ENCODE measurements around the gene DNAJC18. TPM values are rescaled to one million over a fixed set of nuclear protein-coding genes. Genes with fewer than 3 reads are reported as not detected.

Gene DNAJC18
- total RNA-seq, 4 donors from 2014 or later, result 0.35 to 23.9 (median 3.4) TPM

- no peaks in the 10 kb centered on the region for H3K9me3 ChIP-seq
- H3K36me3 ChIP-seq, result no peaks in the 10 kb centered on the region
- TF ChIP-seq CTCF (IDR thresholded peaks at IDR 0.05), result no peak
- no peak for TF ChIP-seq POLR2A (IDR thresholded peaks at IDR 0.05)
- no peaks in the 10 kb centered on the region for H3K27me3 ChIP-seq
- H3K4me3 ChIP-seq, result no peak overlapping the region
- peak in 2 of 3 donors; percentile 78 to 92 for DNase-seq
- peak overlapping the region; percentile 30 to 69 (median 62) for H3K27ac ChIP-seq
- H3K4me1 ChIP-seq, result peaks cover 0 to 16% (median 8%) of the 10 kb centered on the region in 4 donors
These were observed 19.5 kb upstream of the DNAJC18 start for GRCh38 chr5:139458580-139459407.

GRCh38 chr5:139457653-139458306 is 18.5 kb upstream of the DNAJC18 start:
- Histone ChIP-seq H3K9me3 (no peaks in the 10 kb centered on the region), H3K27ac (peak overlapping the region in 1 of 4 donors; percentile 30), H3K36me3 (no peaks in the 10 kb centered on the region), H3K4me1 (peaks cover 0 to 16% (median 8%) of the 10 kb centered on the region in 4 donors), H3K4me3 (no peak overlapping the region), H3K27me3 (no peaks in the 10 kb centered on the region)
- TF ChIP-seq POLR2A (IDR thresholded peaks at IDR 0.05), result no peak
- TF ChIP-seq CTCF (IDR thresholded peaks at IDR 0.05), result no peak
- no peak for DNase-seq

DNA sequence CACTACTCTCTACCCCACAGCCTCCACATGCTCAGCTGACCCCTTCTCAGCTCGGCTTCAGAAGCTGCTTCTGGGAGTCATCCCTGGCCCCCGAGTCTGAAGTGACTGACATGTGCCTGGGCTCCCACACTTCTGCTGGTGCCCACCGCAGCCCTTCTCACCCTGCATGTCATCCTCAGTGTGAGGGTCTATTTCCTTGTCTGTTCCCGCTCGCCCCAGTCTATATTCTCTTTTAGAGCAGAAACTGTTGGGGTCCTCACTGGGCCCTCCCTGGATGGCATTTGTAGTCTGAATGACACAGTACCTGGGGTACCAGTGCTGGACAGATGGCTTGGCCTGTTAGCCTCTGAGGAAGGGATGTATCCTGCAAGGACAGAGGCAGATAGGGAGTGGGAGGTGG is 17.9 kb upstream of the DNAJC18 start:
- H3K9me3 ChIP-seq, result no peaks in the 10 kb centered on the region
- no peak for DNase-seq
- peaks cover 0 to 16% (median 8%) of the 10 kb centered on the region in 4 donors for H3K4me1 ChIP-seq
- H3K27ac ChIP-seq, result no peak overlapping the region
- TF ChIP-seq POLR2A (IDR thresholded peaks at IDR 0.05) (no peak), CTCF (IDR thresholded peaks at IDR 0.05) (no peak)
- H3K36me3 ChIP-seq, result no peaks in the 10 kb centered on the region
- no peaks in the 10 kb centered on the region for H3K27me3 ChIP-seq
- no peak overlapping the region for H3K4me3 ChIP-seq

DNA sequence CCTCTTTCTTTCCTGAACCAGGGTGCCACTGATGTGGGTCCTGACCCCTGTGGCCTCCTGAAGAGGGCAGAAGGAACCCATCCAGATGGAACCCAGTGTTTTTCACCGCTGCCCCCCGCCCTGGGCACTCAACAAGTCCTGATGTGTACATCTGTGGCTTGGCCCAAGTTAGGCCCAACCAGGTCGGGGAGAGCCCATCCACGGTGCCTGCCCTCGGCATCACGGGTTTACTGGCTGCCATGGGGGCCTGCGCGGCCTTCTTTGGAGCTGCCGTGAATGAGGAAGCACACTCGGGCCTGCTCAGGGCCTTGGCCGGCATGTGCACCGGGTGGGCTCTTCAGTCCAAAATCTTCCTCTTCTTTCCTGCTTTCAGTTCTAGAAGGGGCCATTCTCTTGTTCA is 17.5 kb upstream of the DNAJC18 start:
- Histone ChIP-seq H3K9me3 (no peaks in the 10 kb centered on the region), H3K4me1 (peaks cover 0 to 16% (median 8%) of the 10 kb centered on the region in 4 donors), H3K36me3 (no peaks in the 10 kb centered on the region), H3K4me3 (no peak overlapping the region), H3K27ac (no peak overlapping the region), H3K27me3 (no peaks in the 10 kb centered on the region)
- TF ChIP-seq POLR2A (IDR thresholded peaks at IDR 0.05) (no peak), CTCF (IDR thresholded peaks at IDR 0.05) (no peak)
- DNase-seq, result no peak

GRCh38 chr5:139454568-139455290 is 15.4 kb upstream of the DNAJC18 start:
- H3K36me3 ChIP-seq, result no peaks in the 10 kb centered on the region
- no peak overlapping the region for H3K27ac ChIP-seq
- H3K9me3 ChIP-seq, result no peaks in the 10 kb centered on the region
- H3K4me1 ChIP-seq, result peaks cover 0 to 14% (median 8%) of the 10 kb centered on the region in 4 donors
- no peak overlapping the region for H3K4me3 ChIP-seq
- no peak for TF ChIP-seq POLR2A (IDR thresholded peaks at IDR 0.05)
- TF ChIP-seq CTCF (IDR thresholded peaks at IDR 0.05), result no peak
- H3K27me3 ChIP-seq, result no peaks in the 10 kb centered on the region
- DNase-seq, result no peak
